GM18873 (cell line): ENCODE measurements around the gene LRRC42.

Experiments
- ATAC-seq: cut with Tn5 transposase; IDR thresholded peaks from one replicate; pipeline ENCODE4 v1.9.1; 2021; ENCODE audit warnings: mild to moderate bottlenecking, moderate library complexity, moderate number of reproducible peaks; ENCODE audit not compliant: unreplicated experiment, low FRiP score

The LRRC42 gene

DNA sequence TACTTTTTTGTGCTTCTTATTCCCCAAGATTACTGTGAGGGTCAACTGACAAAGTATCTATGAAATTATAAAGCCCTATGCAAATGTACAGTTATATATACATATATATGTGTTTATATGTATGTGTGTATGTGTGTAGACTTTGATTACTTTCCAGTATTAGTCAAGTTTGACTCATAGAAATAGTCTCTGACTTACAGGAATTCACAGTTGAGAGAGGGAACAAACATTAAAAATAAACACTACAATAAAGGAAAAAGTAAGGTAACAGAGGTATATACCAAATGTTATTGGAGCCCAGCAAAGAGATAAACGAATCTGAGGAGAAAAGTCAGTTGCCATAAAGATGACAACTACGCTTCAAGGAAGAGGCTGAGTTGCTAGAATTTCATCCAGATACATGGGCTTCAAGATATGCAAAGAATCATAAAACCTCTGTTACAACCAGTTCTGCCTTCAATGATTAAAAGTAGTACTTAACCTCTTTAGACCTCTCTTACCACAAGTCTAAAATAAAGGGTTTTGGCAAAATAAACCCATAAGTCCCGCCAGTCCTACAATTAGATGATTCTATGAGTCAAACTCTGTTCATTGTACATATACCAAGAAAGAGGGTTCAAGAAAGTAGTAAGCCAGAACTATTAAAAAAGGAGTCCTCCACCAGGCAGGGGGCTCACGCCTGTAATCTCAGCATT is 7.9 kb upstream of the LRRC42 start:
- no peak for ATAC-seq

- ATAC-seq = no peak
Measured at GRCh38 chr1:53942127-53942957, 3.8 kb upstream of the LRRC42 start.

GRCh38 chr1:53943090-53943489 is 3.1 kb upstream of the LRRC42 start:
- no peak for ATAC-seq

DNA sequence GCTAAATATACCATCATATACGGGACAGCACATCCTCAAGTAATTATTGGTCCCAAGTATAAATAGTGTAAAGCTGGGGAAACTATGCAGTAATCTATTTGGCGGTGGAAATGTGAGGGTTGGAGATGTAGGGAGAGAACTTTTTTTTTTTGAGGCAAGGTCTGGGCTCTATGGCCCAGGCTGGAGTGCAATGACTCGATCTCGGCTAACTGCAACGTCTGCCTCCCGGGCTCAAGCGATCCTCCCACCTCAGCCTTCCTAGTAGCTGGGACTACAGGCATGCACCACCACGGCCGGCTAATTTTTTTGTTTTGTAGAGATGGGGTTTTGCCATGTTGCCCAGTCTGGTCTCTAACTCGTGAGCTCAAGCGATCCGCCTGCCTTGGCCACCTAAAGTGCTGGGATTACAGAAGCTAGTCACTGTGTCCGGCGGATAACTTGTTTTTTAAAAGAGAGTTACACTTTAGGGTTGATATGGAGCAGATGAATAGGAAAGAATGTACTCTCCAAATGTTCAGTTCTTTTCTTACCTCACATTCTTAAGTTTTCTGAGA is 2.6 kb upstream of the LRRC42 start:
- ATAC-seq = no peak

- ATAC-seq = no peak
Measured at GRCh38 chr1:53944469-53945182, 1.5 kb upstream of the LRRC42 start.

DNA sequence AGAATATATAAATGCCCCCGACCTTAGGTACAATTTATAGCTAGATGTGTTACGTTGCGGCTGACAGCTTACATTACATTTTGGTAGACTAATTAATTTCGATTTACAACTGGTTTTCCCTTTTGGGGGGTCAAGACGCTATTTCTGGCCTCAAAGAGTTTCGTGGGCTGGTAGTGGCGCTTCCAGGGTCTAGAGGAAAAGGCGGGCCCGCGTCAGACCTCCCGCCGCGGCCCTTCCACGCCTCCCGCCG is 1.0 kb upstream of the LRRC42 start:
- no peak for ATAC-seq

GRCh38 chr1:53945433-53946251 is 508 bp upstream of the LRRC42 start, which contains the start of gene IFT25:
IFT25 (minus strand) TSS chr1:53945699; CDS start chr1:53940082, 5,617 bp downstream.
- peak; percentile 64 for ATAC-seq

GRCh38 chr1:53947172-53947907 is 1.2 kb downstream of the LRRC42 start:
- no peak for ATAC-seq

DNA sequence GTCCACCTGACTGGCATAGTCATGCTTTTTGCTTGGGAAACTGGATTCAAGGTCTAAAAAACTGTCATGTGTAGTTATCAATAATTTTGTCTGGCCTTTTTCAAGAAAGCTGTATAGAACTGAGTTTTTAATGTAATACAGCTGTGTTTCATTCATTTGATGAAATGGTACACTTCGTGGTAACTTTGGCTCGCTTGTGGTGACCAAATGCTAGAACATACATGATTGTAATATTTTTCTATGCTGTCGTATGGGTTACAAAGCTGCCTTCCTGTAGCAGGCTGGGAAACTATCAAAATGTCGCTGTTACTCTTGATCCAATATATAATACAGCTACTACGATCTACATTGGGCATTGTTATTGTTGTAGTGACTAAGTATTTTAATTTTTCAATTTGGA is 2.1 kb downstream of the LRRC42 start:
- ATAC-seq = no peak

GRCh38 chr1:53949023-53949990 is 3.2 kb downstream of the LRRC42 start:
- no peak for ATAC-seq

- no peak for ATAC-seq
Measured at GRCh38 chr1:53951697-53952096, 5.5 kb downstream of the LRRC42 start.

DNA sequence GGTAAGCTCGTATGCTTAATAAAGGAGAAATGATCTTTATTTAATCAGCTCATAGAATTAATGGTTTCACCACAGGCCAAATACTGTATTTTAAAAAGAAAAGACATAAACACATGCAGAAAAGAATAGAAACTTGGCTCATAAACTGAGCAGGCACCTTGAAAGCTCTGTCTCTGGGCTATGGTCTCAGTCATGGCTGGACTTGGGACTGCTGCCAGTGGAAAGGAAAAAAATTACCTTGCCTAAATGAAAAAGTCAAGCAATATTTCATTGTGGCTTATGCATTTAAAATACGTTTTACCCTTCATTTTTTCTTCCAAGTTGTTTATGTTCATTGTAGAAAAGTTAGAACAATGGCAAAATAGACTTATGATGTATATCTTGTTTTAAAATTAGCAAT is 8.0 kb downstream of the LRRC42 start:
- ATAC-seq = no peak

- no peak for ATAC-seq
Measured at GRCh38 chr1:53956308-53957168, 10.4 kb downstream of the LRRC42 start.

DNA sequence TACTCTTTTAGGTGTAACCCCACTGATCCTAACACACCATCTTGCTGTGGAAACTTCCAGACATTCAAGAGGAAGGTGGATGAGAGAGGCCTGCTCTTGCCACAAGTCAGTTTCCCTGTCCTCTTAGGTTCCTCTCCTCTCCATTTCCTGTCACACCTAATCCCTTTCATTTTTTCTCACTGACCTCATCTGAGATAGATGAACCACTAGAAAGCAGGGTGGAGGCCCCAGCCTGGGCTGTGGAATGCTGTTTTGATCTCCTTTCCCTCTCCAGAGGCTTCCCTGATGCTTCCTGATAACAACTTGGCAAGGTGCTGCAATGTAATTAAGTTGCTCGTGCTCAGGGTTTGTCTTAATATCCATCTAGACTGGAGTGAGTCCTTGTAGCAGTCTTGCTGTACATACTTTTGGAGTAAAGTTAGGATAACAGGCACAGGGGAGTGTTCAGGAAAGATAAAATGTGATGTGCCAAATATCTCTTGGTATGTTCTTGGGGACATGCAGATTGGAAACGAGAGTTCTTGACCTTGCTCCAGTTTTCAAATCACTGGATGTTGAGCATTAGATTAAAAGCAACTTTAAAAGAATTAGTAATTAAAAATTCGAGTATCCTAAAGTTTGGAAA is 11.2 kb downstream of the LRRC42 start:
- ATAC-seq = no peak

- ATAC-seq = no peak
Measured at GRCh38 chr1:53959664-53960250, 13.6 kb downstream of the LRRC42 start.

GRCh38 chr1:53962395-53962794 is 16.2 kb downstream of the LRRC42 start:
- ATAC-seq = no peak

- no peak for ATAC-seq
Measured at GRCh38 chr1:53963460-53963859, 17.3 kb downstream of the LRRC42 start.
